ENCODE measurements around the gene OSBPL10. TPM values are rescaled to one million over a fixed set of nuclear protein-coding genes. Genes with fewer than 3 reads are reported as not detected.

Gene OSBPL10
- total and polyA plus RNA-seq, 2 of the 8 experiments (the other 6 are each of a cell fraction or from before 2014, with no cell fraction given): 26.2 to 86.7 TPM

DNA sequence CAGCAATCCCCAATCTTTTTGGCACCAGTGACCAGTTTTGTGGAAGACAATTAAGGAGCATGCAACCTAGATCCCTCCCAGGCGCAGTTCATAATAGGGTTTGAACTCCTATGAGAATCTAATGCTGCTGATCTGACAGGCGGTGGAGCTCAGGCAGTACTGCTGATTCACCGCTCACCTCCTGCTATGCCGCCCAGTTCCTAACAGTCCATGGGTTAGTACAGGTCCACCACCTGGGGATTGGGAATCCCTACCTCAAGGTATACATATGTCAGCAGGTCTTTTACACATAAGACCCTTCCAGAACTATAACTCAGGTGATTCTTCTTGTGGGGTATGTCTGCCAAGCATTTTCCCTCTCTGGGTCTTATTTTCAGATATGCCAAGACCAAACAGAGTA is 182.2 kb downstream of the OSBPL10 start (continued):
- no peak for TF ChIP-seq RXRA (IDR thresholded peaks at IDR 0.05; ENCODE audit: insufficient read depth, low read depth, low read length)
- no peak for TF ChIP-seq EGR1 (IDR thresholded peaks at IDR 0.05; ENCODE audit: borderline replicate concordance, low read depth, low read length)
- TF ChIP-seq EZH2 (IDR thresholded peaks at IDR 0.05; ENCODE audit: low read depth, low read length, severe bottlenecking): no peak
- TF ChIP-seq NANOG (IDR thresholded peaks at IDR 0.05; ENCODE audit: insufficient read depth, low read depth, low read length, poor library complexity, severe bottlenecking): no peak
- no peak for TF ChIP-seq CEBPB (IDR thresholded peaks at IDR 0.05; ENCODE audit: low read depth, low read length)
- no peak for TF ChIP-seq POU5F1 (IDR thresholded peaks at IDR 0.05; ENCODE audit: low read depth, low read length)
